GM23338 (cell line): ENCODE results near the gene TMEM60. TPM values are rescaled to one million over a fixed set of nuclear protein-coding genes. Genes with fewer than 3 reads are reported as not detected.

ENCODE experiments used
- ATAC-seq: fragments of 200-7000 bp; cut with Tn5 transposase; 3 replicates; pipeline ENCODE4 v1.9.1; 2020
- DNase-seq: peaks from one replicate; pipeline ENCODE4 v3.0.0-alpha.2; 2015; ENCODE audit warnings: low spot score
- H2AFZ ChIP-seq: fragments of 200-600 bp; sonication (generic); 2 replicates; pipeline ENCODE4 v1.8.0; 2016; ENCODE audit warnings: antibody characterized with exemption, mild to moderate bottlenecking, moderate library complexity
- H3F3A ChIP-seq: fragments of 200-600 bp; sonication (generic); replicated peaks from 2 replicates; pipeline ENCODE4 v1.8.0; 2017; ENCODE audit warnings: antibody characterized with exemption, mixed run types, low read depth
- H3K27ac ChIP-seq: fragments of 200-600 bp; sonication (generic); 2 replicates; pipeline ENCODE4 v1.6.1; 2016; ENCODE audit warnings: low read depth
- H3K27me3 ChIP-seq: fragments of 200-600 bp; sonication (generic); 2 replicates; pipeline ENCODE4 v1.8.0; 2016; ENCODE audit warnings: mild to moderate bottlenecking, mixed run types, moderate library complexity; ENCODE audit not compliant: insufficient read depth
- H3K36me3 ChIP-seq: fragments of 200-600 bp; sonication (generic); 2 replicates; pipeline ENCODE4 v1.8.0; 2016; ENCODE audit warnings: mild to moderate bottlenecking; ENCODE audit not compliant: insufficient read depth
- H3K4me1 ChIP-seq: fragments of 200-600 bp; sonication (generic); 2 replicates; pipeline ENCODE4 v1.8.0; 2016; ENCODE audit warnings: mild to moderate bottlenecking, moderate library complexity; ENCODE audit not compliant: insufficient read depth
- H3K4me2 ChIP-seq: fragments of 200-600 bp; sonication (generic); 2 replicates; pipeline ENCODE4 v1.7.1; 2017; ENCODE audit warnings: mixed run types
- H3K4me3 ChIP-seq: fragments of 200-600 bp; sonication (generic); 2 replicates; pipeline ENCODE4 v1.6.1; 2016; ENCODE audit warnings: mixed run types
- H3K79me2 ChIP-seq: fragments of 200-600 bp; sonication (generic); replicated peaks from 2 replicates; pipeline ENCODE4 v1.8.0; 2017; ENCODE audit warnings: mild to moderate bottlenecking; ENCODE audit not compliant: insufficient read depth
- H3K9me2 ChIP-seq: fragments of 200-600 bp; sonication (generic); 2 replicates; pipeline ENCODE4 v1.8.0; 2017; ENCODE audit not compliant: insufficient read depth
- H4K20me1 ChIP-seq: fragments of 200-600 bp; sonication (generic); replicated peaks from 2 replicates; pipeline ENCODE4 v1.8.0; 2017; ENCODE audit warnings: mild to moderate bottlenecking; ENCODE audit not compliant: insufficient read depth
- H3K27ac Mint-ChIP-seq: 2 replicates; pipeline ENCODE4 v1.8.0; 2020; ENCODE audit warnings: inconsistent platforms, mild to moderate bottlenecking, moderate library complexity, mixed read lengths
- H3K27me3 Mint-ChIP-seq: 3 replicates; pipeline ENCODE4 v1.8.0; 2022; ENCODE audit warnings: low read depth, mild to moderate bottlenecking, moderate library complexity, mixed read lengths, inconsistent platforms; ENCODE audit not compliant: insufficient read depth, poor library complexity
- H3K36me3 Mint-ChIP-seq: 3 replicates; pipeline ENCODE4 v1.8.0; 2021; ENCODE audit warnings: low read depth, mild to moderate bottlenecking, inconsistent platforms, moderate library complexity, mixed read lengths
- H3K4me1 Mint-ChIP-seq: 3 replicates; pipeline ENCODE4 v1.8.0; 2020; ENCODE audit warnings: mild to moderate bottlenecking, inconsistent platforms, mixed read lengths
- H3K4me3 Mint-ChIP-seq: 3 replicates; pipeline ENCODE4 v1.8.0; 2021; ENCODE audit warnings: moderate library complexity, mild to moderate bottlenecking, inconsistent platforms, mixed read lengths
- H3K9me3 Mint-ChIP-seq: 3 replicates; pipeline ENCODE4 v1.8.0; 2020; ENCODE audit warnings: moderate library complexity, mild to moderate bottlenecking, inconsistent platforms, mixed read lengths
- POLR2AphosphoS5 ChIP-seq: IDR thresholded peaks from 2 replicates; pipeline ENCODE4 v1.6.1; 2016; ENCODE audit warnings: antibody characterized with exemption, low read depth
- STAT1 ChIP-seq: IDR thresholded peaks from one replicate; pipeline ENCODE4 v1.6.1; 2016; ENCODE audit warnings: antibody characterized with exemption; ENCODE audit not compliant: unreplicated experiment
- ZNF331 ChIP-seq: fragments of 250-450 bp; sonication (Bioruptor Pico); IDR thresholded peaks from 2 replicates; pipeline ENCODE4 v1.5.0; 2020; ENCODE audit warnings: low read depth, mild to moderate bottlenecking, moderate library complexity
- polyA plus RNA-seq: library from polyadenylated mRNA; unstranded; fragments of >200 nt; fragmentation: Nextera tagmentation; extraction: Ambion mirVana; gene quantifications from 2 replicates; pipeline ENCODE4 v1.2.1, GENCODE V29; 2016
- total RNA-seq: library from RNA; depleted of rRNA; stranded (reverse); fragments of >200 nt; shearing (Covaris generic); gene quantifications from 2 replicates; pipeline ENCODE4 v1.2.3, GENCODE V29; 2014
- TF ChIP-seq, protein P1 (sequence below), 2 experiments: fragments of 200-600 bp in 1 of 2; sonication (generic) in 1 of 2; conservative IDR thresholded peaks; 2 replicates each; pipeline versions ENCODE4 v1.5.1 to v1.6.1; 2016 to 2017; ENCODE audit warnings: antibody characterized with exemption in 2 of 2, low read depth in 2 of 2, mild to moderate bottlenecking in 2 of 2, moderate library complexity in 1 of 2
- TF ChIP-seq, protein P2 (sequence below): IDR thresholded peaks from one replicate; pipeline ENCODE4 v1.6.1; 2018; ENCODE audit warnings: antibody characterized with exemption; ENCODE audit not compliant: unreplicated experiment

Gene TMEM60
- total and polyA plus RNA-seq, 2 experiments from 2014 or later: 29.5 to 68.2 TPM

DNA sequence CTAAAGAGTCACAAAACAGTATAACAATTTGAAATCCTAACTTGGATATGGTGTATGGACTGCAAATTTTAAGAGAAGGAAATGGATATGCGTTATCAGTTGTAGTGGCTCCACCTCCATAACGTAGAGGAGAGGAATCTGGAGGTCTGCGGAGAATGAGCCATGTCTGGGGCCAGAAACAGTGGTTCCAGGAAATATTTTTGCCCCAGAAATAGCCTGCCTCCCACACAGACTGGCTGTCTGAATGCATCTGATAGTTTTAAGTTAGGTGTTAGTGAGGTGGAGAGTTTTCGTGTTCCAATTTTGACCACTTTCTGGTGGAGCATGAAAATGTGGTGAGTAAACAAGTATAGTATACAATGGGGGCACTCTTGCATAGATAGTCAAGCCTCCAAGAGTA, 1.9 kb upstream of the TMEM60 start (continued):
- no peak for TF ChIP-seq ZNF331 (CRISPR knock-in tag)
- TF ChIP-seq, protein P1, sequence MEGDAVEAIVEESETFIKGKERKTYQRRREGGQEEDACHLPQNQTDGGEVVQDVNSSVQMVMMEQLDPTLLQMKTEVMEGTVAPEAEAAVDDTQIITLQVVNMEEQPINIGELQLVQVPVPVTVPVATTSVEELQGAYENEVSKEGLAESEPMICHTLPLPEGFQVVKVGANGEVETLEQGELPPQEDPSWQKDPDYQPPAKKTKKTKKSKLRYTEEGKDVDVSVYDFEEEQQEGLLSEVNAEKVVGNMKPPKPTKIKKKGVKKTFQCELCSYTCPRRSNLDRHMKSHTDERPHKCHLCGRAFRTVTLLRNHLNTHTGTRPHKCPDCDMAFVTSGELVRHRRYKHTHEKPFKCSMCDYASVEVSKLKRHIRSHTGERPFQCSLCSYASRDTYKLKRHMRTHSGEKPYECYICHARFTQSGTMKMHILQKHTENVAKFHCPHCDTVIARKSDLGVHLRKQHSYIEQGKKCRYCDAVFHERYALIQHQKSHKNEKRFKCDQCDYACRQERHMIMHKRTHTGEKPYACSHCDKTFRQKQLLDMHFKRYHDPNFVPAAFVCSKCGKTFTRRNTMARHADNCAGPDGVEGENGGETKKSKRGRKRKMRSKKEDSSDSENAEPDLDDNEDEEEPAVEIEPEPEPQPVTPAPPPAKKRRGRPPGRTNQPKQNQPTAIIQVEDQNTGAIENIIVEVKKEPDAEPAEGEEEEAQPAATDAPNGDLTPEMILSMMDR (conservative IDR thresholded peaks at IDR 0.05; ENCODE audit: low read depth in 2 of 2): no peak
- TF ChIP-seq, protein P2, sequence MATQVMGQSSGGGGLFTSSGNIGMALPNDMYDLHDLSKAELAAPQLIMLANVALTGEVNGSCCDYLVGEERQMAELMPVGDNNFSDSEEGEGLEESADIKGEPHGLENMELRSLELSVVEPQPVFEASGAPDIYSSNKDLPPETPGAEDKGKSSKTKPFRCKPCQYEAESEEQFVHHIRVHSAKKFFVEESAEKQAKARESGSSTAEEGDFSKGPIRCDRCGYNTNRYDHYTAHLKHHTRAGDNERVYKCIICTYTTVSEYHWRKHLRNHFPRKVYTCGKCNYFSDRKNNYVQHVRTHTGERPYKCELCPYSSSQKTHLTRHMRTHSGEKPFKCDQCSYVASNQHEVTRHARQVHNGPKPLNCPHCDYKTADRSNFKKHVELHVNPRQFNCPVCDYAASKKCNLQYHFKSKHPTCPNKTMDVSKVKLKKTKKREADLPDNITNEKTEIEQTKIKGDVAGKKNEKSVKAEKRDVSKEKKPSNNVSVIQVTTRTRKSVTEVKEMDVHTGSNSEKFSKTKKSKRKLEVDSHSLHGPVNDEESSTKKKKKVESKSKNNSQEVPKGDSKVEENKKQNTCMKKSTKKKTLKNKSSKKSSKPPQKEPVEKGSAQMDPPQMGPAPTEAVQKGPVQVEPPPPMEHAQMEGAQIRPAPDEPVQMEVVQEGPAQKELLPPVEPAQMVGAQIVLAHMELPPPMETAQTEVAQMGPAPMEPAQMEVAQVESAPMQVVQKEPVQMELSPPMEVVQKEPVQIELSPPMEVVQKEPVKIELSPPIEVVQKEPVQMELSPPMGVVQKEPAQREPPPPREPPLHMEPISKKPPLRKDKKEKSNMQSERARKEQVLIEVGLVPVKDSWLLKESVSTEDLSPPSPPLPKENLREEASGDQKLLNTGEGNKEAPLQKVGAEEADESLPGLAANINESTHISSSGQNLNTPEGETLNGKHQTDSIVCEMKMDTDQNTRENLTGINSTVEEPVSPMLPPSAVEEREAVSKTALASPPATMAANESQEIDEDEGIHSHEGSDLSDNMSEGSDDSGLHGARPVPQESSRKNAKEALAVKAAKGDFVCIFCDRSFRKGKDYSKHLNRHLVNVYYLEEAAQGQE: no peak

DNA sequence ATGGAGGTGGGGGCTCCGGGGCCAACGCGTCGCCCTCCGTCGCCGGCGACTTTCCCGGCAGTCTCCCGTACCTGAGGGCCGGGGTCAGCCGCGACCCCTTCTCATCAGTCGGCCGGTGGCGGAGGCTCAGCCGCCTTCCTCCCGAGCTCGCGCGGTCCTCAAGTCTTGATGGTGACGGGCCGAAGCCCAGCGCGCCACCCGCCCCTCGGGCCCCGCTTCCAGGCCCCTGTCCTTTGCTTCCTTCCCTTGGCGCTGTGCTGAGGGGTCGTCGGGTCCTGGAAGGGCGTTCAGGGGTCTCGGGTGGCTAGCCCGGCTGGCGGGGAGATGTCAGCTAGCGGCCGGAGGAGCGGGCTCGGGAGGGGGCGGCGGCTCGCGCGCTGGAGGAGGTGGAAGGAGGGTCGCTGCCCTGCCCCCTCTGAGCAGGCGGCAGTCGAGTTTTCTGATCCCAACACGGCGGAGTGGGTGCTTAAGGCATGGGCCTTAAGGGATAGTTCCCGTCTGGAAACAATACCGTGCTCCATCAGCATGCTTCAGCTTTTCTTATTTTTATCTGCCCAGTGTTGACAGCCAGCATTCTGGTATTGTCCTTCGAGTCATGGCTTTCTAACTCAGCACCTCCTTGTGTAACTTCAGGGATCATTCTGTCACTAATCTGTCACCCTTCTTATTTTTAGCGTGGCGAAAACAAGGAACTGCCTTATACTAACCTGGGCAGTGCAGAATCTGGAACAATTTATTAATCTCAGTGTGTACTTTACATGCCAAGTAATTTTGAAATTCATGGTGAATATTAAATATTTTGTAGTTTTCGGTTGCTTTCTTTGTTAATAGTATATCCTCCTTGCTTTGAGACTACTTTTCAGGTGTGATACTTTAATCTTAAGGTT, 1.1 kb upstream of the TMEM60 start:
- H3K4me1 Mint-ChIP-seq: peaks cover 13% of the 10 kb centered on the region
- Histone ChIP-seq H3K4me2 (peak overlapping the region; percentile 90), H3F3A (no peaks in the 10 kb centered on the region), H4K20me1 (peaks cover 11% of the 10 kb centered on the region; the same call in 1 of the 2 replicates), H3K79me2 (peaks cover 60% of the 10 kb centered on the region), H3K4me1 (peaks cover 22% of the 10 kb centered on the region), H2AFZ (peak overlapping the region; percentile 84), H3K36me3 (no peaks in the 10 kb centered on the region), H3K27me3 (no peaks in the 10 kb centered on the region), H3K27ac (peak overlapping the region; percentile 34; the same call in 1 of the 2 replicates), H3K4me3 (peak overlapping the region; percentile 80), H3K9me2 (no peaks in the 10 kb centered on the region)
- H3K36me3 Mint-ChIP-seq: peaks cover 5% of the 10 kb centered on the region; the same call in 2 of the 3 replicates
- DNase-seq: peak; percentile 56
- H3K27ac Mint-ChIP-seq: peak overlapping the region; percentile 92; the same call in 1 of the 2 replicates
- H3K9me3 Mint-ChIP-seq: no peaks in the 10 kb centered on the region
- H3K27me3 Mint-ChIP-seq: peaks cover 9% of the 10 kb centered on the region
- TF ChIP-seq POLR2AphosphoS5: no peak
- TF ChIP-seq STAT1: no peak
- TF ChIP-seq, protein P1 (conservative IDR thresholded peaks at IDR 0.05; ENCODE audit: low read depth in 2 of 2): 0 out of 4 replicates have a peak, but pooled peaks of 1 of the 2 experiments have one; percentile 1
- peak; percentile 12 for ATAC-seq
- peak overlapping the region; percentile 92 for H3K4me3 Mint-ChIP-seq
